Measurements from ENCODE around the gene KAZN. TPM values are rescaled to one million over a fixed set of nuclear protein-coding genes. Genes with fewer than 3 reads are reported as not detected.
A peak's percentile ranks its signal among the peaks of the same experiment; 100 is the strongest.

KAZN gene
- total RNA-seq, 1 donor from 2014 or later = 2.2 TPM

- intact Hi-C loops (cut with micrococcal nuclease) = no loop called here
These were observed 391.6 kb downstream of the KAZN start for GRCh38 chr1:14989931-14990728.

DNA sequence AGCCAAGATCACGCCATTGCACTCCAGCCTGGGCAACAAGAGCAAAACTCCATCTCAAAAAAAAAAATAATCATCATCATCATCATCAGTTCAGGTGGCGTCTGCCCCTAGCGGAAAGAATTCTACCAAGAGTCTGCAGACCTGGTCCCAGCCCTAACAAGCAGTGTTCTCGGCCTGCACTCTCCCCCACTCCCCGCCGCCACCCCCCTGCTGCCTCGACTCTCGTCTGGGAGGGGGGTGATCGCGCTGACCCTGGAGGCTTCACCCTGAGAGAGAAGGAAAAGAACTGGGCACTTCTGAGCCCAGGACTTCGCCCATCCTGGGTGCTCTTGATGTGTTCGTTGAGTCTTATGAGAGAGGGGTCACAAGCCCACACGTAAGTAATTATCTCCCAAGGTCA lies 394.9 kb downstream of the KAZN start:
- intact Hi-C loops (cut with micrococcal nuclease) = no loop called here
- DNase-seq (no peak), ATAC-seq (no peak)

More at GRCh38 chr1:14989931-14990728, 391.6 kb downstream of the KAZN start:
- ATAC-seq (no peak), DNase-seq (no peak)

- intact Hi-C loops (cut with micrococcal nuclease) = no loop called here
- no peak for DNase-seq
- no peak for ATAC-seq
These were observed 395.7 kb downstream of the KAZN start for GRCh38 chr1:14994148-14994547.

DNA sequence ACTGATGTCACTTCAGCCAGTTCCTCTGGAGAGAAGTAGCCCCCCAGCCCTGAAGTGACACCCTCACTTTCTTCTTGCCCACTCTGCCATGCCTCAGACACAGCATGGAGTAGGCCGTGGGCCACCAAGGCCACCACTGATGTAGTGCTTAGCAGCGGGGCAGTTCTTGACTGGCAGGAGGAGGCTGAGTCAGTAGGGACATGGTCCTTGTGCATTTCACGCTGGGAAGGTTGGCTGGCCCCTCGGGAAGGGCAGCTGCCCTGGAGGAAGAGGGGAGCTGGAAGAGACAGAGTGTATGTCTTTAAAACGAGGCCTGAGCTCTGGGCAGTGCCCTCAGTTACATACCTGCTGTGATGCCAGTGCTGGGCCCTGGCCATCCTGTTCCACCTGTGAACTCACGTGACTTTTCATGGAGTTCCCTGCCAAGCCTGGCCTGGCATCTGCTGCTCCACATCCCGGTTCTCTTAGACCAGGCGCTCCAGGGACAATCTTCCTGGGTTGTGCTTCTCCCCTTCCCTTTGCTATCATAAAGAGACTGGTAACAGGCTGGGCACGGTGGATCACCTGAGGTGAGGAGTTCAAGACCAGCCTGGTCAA lies 396.5 kb downstream of the KAZN start:
- DNase-seq (no peak), ATAC-seq (peak; percentile 20)
- intact Hi-C loops (cut with micrococcal nuclease) = no loop called here

DNA sequence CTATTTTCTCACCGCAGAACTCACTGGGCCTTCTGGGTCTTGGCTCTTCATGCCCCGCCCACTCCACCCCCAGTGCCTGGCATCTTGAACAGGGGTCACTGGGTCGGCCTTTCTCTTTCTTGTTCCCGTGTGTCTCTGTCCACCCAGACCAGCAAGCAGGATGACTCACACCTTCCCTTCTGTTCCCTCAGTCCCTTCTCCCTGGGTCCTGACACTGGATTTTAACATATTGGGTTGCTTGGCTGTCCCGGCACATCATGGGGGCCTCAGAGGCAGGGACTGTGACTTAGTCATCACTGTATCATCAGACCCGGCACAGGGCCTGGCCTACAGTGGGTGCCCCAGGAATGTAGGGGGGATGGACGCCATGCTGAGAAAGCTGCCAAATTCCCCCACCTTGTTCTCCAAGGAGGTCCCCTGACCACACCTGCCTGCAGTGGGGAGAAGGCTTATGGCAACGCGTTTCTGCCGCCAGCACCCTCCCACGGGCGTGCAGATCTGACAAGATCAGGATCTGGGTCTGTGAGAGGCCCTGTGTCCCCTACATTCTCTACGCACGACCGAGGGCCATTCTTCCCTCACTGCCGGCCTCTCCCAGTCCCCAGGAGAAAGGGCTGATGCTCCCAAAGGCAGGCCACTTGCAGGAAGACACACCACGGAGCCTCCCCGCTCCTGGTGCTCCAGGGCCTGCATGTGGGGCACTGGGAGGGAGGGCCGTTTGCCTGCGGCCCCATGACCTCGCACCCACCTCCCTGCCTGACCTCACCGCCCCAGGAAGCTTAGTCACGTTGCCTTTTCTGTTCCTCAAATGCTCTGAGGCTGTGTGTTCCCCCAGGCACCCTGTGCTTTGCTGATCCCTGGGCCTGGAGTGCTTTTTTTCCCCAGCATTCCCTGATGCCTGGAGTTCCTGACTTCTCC lies 397.9 kb downstream of the KAZN start:
- DNase-seq (no peak), ATAC-seq (no peak)
- intact Hi-C loops (cut with micrococcal nuclease) = no loop called here

DNA sequence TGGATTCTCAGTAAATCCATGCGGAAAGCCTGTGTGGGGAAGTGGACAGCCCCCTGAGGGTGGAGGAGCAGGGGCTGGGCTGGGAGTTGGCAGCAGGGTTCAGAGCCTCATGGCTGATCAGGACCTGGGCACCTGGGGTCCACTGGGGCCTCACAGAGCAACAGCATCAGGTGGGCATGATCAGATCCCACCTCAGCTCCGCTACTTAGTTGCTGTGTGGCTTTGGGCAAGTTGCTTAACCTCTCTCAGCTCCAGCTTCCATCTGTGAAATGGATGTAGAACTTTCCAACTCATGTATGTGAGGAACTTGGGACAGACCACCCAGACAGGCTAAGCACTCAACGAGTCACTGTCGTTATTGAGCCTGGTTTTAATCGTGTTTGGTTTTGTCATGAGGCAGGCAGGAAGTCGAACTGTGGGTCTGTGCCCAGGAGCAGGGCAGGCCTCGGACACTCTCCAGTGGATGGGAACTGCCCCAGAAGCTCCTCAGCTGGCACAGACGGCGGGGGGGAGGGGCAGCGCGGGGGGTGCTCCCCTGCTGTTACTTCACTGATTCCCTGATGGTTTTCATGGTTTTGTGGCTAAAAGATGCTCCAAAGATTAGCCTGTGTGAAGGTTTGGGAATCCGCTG lies 399.3 kb downstream of the KAZN start:
- no peak for DNase-seq
- intact Hi-C loops (cut with micrococcal nuclease) = no loop called here
- no peak for ATAC-seq

DNA sequence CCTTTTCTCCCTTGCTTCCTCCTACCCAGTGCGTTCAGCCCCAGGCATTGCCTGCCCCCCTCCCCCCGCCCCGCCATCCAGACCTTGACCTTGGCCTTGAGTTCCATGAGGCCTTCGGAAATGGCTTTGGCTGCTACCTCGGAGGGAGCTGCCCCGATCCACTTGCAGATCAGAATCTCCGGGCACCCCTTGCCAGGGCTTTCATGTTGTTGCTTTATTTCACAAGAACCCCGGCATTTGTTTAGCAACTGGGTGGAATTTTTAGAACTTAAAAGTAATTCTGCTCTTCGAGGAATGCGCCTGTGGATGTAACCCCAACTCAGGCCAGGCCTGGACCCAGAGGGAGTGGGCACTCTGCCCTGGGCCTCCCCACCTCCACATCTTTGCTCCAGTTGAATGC lies 401.0 kb downstream of the KAZN start:
- intact Hi-C loops (cut with micrococcal nuclease) = no loop called here
- DNase-seq = no peak
- ATAC-seq = no peak

DNA sequence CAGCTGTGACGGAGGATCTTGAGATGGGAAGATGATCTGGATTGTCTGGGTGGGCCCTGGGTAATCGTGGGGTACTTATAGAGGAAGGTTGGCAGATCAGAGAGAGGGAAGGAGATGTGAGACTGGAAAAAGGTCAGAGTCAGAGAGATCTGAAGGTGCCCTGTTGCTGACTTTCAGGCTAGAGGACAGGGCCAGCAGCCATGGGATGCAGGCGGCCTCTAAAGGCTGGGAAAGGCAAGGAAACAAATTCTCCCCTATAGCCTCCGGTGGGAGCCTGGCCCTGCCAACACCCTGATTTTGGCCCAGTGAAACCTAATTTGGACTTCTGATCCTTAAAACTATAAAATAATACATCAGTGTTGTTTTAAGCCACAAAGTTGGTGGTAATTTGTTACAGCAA lies 401.5 kb downstream of the KAZN start:
- ATAC-seq = no peak
- intact Hi-C loops (cut with micrococcal nuclease) = no loop called here
- no peak for DNase-seq

- intact Hi-C loops (cut with micrococcal nuclease) = no loop called here
- ATAC-seq (no peak), DNase-seq (no peak)
These were observed 402.2 kb downstream of the KAZN start for GRCh38 chr1:15000671-15001070.

DNA sequence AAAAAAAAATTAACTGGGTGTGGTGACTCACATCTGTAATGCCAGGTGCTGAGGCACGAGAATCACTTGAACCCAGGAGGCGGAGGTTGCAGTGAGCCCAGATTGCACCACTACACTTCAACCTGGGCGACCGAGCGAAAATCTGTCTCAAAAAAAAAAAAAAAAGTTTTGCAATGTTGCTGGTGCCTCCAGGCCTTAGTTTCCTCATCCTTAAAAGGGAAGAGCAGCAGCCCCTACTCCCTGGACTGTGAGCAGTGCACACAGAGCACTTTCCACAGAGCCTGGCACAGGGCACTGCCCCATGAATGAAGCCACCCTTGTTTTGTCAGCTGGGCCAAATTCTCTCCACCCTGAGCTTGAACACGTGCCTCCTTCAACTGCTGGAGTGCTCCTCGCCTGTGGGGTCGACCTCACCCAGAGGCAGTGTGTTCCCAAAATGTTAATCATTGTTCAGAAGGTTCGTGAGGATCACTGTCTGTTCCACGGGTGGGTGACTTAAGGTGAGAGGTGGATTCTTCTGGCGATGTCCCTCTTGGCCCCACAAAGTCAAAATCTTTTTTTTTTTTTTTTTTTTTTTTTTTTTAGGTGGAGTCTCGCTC lies 402.9 kb downstream of the KAZN start:
- DNase-seq = no peak
- intact Hi-C loops (cut with micrococcal nuclease) = no loop called here

DNA sequence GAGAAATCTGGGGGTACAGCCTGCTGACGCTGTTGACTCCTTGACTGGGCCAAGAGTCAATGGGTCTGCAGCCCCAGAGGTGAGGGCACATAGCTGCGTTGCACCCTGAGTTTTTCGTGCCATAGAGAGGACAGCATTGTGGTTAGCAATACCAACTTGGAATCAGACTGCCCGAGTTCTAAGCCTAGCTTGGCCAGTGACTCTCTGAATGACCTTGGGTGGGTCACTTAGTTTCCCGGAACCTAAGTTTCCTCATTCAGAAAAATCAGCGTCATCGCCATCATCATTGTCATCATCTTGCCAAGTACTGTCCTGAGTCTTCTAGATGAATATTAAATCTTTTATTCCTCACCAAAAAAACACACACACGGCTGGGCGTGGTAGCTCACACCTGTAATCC lies 403.8 kb downstream of the KAZN start:
- DNase-seq (no peak), ATAC-seq (no peak)
- intact Hi-C loops (cut with micrococcal nuclease) = no loop called here

More for the DNA sequence above, 402.9 kb downstream of the KAZN start:
- ATAC-seq = no peak

- no peak for ATAC-seq
- no peak for DNase-seq
- intact Hi-C loops (cut with micrococcal nuclease) = no loop called here
These were observed 405.9 kb downstream of the KAZN start for GRCh38 chr1:15004396-15004795.

DNA sequence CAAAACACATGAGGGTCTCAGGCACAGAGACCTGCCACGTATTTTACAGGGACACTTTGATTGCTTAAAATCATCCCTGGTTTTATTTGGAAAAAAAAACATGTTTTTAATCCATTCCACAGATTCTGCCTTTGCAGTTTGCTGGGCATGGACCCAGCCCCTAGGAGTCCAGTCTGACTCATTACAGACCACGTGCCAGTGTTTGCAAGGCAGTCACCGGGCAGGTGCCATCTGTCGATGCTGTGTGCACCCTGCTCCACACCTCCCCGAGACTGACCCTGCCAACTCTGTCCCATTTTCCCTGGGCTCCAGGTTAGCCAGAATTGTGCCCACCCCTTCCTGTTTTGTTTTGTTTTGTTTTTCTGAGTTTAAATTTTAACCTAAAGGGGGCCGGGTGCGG lies 406.6 kb downstream of the KAZN start:
- intact Hi-C loops (cut with micrococcal nuclease) = no loop called here
- no peak for DNase-seq
- ATAC-seq = no peak

- ATAC-seq (no peak), DNase-seq (no peak)
- intact Hi-C loops (cut with micrococcal nuclease) = no loop called here
These were observed 408.9 kb downstream of the KAZN start for GRCh38 chr1:15007368-15007767.

DNA sequence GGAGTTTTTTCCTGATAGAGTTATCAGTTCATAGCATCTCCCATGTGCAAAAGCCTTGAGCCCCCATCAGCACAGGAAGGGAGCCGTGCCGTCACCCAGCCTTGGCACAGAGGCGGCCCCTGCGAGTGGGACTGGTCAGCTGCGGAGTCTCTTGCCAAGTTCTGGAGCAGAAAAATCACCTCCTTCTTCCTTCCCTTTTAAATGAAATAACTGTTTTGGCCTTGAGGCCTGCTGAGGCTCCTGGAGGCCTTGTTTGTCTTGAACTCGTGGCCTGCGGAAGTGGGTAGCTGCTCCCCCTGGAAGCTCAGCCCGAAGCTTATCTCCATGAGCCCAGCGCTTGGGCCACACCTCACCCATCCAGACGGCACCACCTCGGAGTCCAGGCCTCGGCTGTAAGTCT lies 409.4 kb downstream of the KAZN start:
- DNase-seq (peak; percentile 43), ATAC-seq (peak; percentile 51)
- intact Hi-C loops (cut with micrococcal nuclease) = no loop called here

- ATAC-seq = peak; percentile 41
- DNase-seq = no peak
- intact Hi-C loops (cut with micrococcal nuclease) = no loop called here
These were observed 410.6 kb downstream of the KAZN start for GRCh38 chr1:15008783-15009729.

- intact Hi-C loops (cut with micrococcal nuclease) = no loop called here
- no peak for DNase-seq
- no peak for ATAC-seq
These were observed 412.7 kb downstream of the KAZN start for GRCh38 chr1:15011160-15011559.

- no peak for ATAC-seq
- intact Hi-C loops (cut with micrococcal nuclease) = no loop called here
- no peak for DNase-seq
These were observed 413.2 kb downstream of the KAZN start for GRCh38 chr1:15011661-15012060.
